SK-MEL-5 (cell line): ENCODE data around the gene SLC9A5. TPM values are rescaled to one million over a fixed set of nuclear protein-coding genes. Genes with fewer than 3 reads are reported as not detected.

Experiments
- DNase-seq: peaks from one replicate; pipeline ENCODE4 v3.0.0-alpha.2; 2016; ENCODE audit warnings: low read depth, low spot score
- in situ Hi-C: cut with HindIII; loops from 2 replicates; pipeline ENCODE4 v1.10.0; 2016; ENCODE audit warnings: low sequenced_read_pairs, high pct_unique_total_duplicates, low pct_unique_long_range_greater_than_20kb
- total RNA-seq: library from RNA; depleted of rRNA; stranded (reverse); fragments of >200 nt; shearing (Covaris generic); gene quantifications from 2 replicates; pipeline ENCODE4 v1.2.3, GENCODE V29; 2014

SLC9A5 gene
- total RNA-seq, 1 experiment from 2014 or later: 0.37 TPM

DNA sequence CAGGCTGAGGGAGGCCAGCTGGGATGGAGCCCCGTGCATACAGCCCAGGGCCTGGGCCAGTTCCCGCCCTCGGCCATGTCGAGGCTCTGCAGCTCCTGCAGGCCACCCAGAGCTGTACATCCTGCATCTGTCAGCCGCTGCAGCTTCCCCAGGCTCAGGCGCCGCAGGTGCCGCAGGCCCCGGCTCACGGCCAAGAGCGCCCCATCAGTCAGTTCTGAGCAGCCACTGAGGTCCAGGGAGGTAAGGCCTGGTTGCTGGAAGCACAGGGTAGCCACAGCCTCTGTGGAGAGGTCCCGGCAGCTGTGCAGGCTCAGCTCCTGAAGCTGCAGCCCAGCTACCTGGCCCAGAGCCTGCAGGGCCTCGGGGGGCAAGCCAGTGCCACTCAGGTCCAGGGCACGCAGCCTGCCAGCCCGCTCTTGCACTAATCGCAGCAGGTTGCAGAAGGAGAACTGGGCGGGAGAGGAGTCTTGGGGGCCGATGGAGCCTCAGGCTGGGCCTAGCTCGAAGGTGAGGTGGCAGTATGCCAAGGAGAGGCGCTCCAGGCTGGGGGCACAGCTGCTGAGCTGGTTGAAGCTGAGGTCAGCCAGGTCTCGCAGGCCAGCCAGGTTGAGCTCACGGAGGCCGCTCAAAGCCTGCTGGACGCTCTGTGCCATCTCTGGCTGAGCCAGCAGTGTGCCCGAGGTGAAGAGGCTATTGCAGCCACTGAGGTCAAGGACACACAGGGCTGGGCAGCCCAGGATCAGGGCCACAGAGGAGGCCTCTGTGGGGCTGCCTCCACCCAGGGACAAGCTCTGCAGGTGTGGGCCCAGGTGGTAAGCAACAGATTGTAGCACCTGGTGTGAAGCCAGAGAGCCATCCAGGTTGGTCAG, 38.5 kb upstream of the SLC9A5 start:
- in situ Hi-C loops: no loop called here

GRCh38 chr16:67211674-67212073, 37.1 kb upstream of the SLC9A5 start:
- no peak for DNase-seq
- in situ Hi-C loops: no loop called here

More for the DNA sequence above, 38.5 kb upstream of the SLC9A5 start:
- no peak for DNase-seq

GRCh38 chr16:67212766-67213165, 36.0 kb upstream of the SLC9A5 start:
- in situ Hi-C loops: no loop called here
- DNase-seq: no peak

DNA sequence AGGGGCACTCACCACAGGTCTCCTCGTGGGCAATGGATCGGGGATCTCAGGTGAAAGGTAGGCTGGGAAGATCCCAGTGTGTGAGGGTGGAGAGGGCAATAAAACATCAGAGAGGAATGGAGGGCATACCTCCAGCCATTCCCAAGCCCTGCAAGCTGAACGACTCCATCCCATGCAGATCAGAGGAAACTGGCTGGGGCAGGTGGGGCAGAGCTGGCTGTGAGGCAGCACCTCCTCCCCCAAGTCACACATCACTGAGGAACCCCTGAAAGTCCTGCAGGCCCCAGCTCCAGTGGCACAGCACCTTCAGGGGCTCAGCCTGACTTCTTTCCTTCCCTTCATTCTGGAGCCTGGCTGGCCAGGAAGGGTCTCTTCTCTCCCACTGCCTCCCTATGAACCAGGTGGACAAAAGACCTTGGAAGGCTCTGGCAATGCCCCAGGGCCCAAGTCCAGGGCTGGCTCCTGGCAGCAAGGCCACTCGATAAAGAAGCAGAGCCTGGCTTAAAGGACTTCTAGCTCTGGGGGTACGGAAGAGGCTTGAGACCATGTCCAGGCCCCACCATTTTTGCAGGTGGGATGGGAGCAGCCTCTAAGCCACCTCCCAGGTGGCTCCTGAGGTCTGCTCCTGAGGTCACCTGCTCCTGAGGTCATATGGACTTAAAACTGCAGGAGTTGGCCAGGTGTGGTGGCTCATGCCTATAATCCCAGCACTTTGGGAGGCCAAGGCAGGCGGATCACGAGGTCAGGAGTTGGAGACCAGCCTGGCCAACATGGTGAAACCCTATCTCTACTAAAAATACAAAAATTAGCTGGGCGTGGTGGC, 35.4 kb upstream of the SLC9A5 start:
- in situ Hi-C loops: no loop called here

GRCh38 chr16:67215706-67216105, 33.1 kb upstream of the SLC9A5 start:
- peak; percentile 12 for DNase-seq
- in situ Hi-C loops: no loop called here

More for the DNA sequence above, 35.4 kb upstream of the SLC9A5 start:
- DNase-seq: no peak

- in situ Hi-C loops: no loop called here
- no peak for DNase-seq
Observed at GRCh38 chr16:67216612-67217490, 31.9 kb upstream of the SLC9A5 start.

DNA sequence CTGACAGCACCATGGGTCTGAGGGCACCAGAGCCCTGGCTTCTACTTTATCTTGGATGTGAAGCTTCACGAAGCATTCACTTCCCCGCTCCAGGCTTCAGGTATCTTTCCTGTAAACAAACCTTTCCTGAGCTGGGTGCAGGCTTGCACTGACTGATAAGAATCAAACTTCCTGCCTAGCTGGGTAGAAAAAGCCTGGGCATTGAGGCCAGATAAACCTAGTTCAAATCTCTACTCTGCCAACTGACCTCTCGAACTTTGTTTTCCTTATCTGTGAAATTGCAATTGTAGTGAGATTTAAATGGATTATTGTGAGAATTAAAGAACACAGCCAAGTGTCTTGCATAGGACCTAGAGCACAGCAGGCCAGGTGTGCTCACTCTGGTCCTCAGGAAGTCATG, 24.8 kb upstream of the SLC9A5 start:
- in situ Hi-C loops: no loop called here

GRCh38 chr16:67226295-67226803, 22.4 kb upstream of the SLC9A5 start:
- DNase-seq: no peak

More for the DNA sequence above, 24.8 kb upstream of the SLC9A5 start:
- no peak for DNase-seq

DNA sequence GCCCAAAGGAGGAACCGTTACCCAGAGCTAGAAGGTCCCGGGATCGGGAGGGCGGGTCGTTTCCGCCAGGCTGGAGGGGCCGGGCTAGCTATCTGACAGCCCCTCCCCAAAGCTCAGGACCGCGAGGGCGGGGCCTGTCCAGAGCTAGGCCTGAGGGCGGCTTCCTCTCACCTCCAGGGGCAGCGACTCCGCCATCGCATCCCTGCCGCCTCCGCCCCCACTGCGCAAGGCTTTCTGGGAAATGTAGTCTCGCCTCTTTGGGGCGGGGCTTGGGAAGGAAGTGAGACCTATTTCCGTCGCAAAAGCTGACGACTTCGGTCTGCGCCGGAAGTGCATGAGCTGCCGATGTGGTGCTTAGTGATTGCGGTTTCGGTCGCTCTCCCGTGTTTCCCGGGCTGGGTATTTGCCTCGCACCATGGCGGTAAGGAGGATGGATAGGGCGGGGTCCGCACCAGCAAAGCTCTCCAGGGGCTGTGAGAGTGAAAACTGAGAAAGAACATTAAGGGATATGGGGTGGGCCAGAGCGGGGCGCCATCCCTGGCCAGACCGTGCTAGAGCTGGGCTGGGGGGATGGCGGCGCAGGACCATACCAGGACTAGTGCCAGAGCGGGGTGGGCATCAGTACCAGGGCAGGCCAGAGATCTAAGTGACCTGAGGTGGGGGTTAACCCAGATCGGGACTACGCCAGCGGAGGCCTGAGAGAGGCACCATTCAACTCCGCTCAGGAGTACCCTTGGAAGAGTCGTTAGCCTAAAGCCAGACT, 21.8 kb upstream of the SLC9A5 start, which contains the start of gene TMEM208:
Gene TMEM208, plus strand, starts transcription at position 327 of the 763 bp plus-strand sequence. Its CDS starts 89 bp downstream, at position 416.
- DNase-seq: peak; percentile 98
- in situ Hi-C loops: no loop called here

More at GRCh38 chr16:67226295-67226803, 22.4 kb upstream of the SLC9A5 start:
- in situ Hi-C loops: no loop called here

DNA sequence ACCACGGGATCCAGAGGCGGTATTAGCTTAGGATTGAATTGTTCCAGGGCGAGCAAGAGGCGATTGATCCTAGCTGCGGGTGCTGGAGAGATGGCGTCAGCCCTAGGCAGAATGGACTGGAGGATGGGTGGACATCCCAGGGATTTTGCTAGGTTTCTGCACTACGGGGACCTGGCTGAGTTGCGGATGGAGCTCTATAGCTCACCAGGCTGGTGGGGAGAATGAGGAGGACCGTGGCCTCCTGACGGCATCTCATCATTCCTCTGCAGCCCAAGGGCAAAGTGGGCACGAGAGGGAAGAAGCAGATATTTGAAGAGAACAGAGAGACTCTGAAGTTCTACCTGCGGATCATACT, 21.2 kb upstream of the SLC9A5 start:
- in situ Hi-C loops: no loop called here
- DNase-seq: no peak

GRCh38 chr16:67228034-67228785, 20.6 kb upstream of the SLC9A5 start:
- in situ Hi-C loops: no loop called here

DNA sequence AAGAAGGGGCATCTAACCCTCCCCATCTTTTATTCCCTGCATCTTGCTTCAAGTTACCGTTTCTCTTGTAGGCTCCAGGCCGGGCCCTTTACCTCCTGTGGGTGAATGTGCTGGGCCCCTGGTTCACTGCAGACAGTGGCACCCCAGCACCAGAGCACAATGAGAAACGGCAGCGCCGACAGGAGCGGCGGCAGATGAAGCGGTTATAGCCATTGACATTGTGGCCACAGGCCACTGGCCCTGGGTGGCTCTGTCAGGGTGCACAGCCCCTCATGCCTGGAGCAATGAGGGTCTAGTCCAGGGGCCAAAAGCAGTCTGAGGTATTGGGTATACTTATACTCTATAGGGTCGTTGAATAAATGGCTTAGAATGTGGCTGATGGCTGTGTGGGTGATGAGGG, 19.9 kb upstream of the SLC9A5 start:
- DNase-seq: no peak
- in situ Hi-C loops: no loop called here

More at GRCh38 chr16:67228034-67228785, 20.6 kb upstream of the SLC9A5 start:
- no peak for DNase-seq

GRCh38 chr16:67229906-67230808, 18.6 kb upstream of the SLC9A5 start:
- no peak for DNase-seq
- in situ Hi-C loops: no loop called here

DNA sequence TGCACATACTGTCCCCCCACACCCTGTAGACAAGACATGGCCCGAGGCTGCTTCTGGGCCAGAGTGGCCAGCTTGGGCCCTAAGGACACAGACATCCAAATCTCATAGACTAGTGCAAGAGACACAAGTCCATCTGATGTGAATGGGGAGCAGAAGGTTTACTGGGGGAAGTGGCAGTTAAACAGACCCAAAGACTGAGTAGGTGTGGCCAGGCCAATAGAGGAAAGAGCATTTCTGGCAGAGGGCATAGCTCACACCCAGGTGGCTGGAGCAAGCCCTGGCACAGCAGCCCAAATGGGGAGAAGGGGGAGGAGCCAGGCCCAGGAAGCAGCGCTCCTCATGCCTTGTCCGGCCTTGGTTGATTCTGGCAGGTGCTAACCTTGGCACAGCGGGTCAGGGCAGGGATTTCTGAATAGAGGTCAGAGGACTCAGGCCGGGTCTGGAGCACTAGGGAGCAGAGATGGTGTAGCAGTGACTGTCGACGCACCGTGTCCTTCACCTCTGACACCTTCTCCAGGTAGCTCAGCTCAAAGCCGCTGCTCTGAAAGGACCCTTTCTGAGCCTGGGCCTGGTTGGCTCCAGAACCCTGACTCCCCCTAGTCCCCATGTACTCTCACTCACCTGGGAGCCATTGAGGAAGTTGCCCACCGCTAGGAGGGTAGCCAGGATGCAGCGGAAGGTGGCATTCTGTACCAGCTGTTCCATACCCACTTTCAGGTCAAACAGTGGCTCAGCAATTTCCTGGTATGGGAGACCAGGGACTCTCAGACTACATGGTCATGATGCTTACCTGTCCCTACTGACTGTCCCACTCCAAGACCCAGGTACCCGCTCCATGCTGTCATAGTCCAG, 17.7 kb upstream of the SLC9A5 start:
- no peak for DNase-seq
- in situ Hi-C loops: no loop called here
